Measurements from ENCODE around the gene MRAP. TPM values are rescaled to one million over a fixed set of nuclear protein-coding genes. Genes with fewer than 3 reads are reported as not detected.
"Not testable (repeated sequence)": the region's sequence is repeated elsewhere in the genome, so short reads cannot be mapped to it uniquely, and the experiment has no call there.

MRAP gene
- total RNA-seq, 1 experiment from 2014 or later: not detected

- no peak for DNase-seq (ENCODE audit: low read depth)
Observed at GRCh38 chr21:32300117-32300681, 1.5 kb downstream of the MRAP start.

- no peak for DNase-seq (ENCODE audit: low read depth)
Observed at GRCh38 chr21:32301596-32301995, 2.9 kb downstream of the MRAP start.

GRCh38 chr21:32302560-32302959 lies 3.9 kb downstream of the MRAP start:
- no peak for DNase-seq (ENCODE audit: low read depth)

- DNase-seq (ENCODE audit: low read depth): no peak
Observed at GRCh38 chr21:32303385-32303784, 4.7 kb downstream of the MRAP start.

GRCh38 chr21:32304998-32305397 lies 6.3 kb downstream of the MRAP start:
- no peak for DNase-seq (ENCODE audit: low read depth)

- no peak for DNase-seq (ENCODE audit: low read depth)
Observed at GRCh38 chr21:32306021-32306780, 7.5 kb downstream of the MRAP start.

- no peak for DNase-seq (ENCODE audit: low read depth)
Observed at GRCh38 chr21:32307706-32308105, 9.1 kb downstream of the MRAP start.

GRCh38 chr21:32308696-32309095 lies 10.0 kb downstream of the MRAP start:
- no peak for DNase-seq (ENCODE audit: low read depth)

- no peak for DNase-seq (ENCODE audit: low read depth)
Observed at GRCh38 chr21:32309906-32310460, 11.3 kb downstream of the MRAP start.

GRCh38 chr21:32310976-32311375 lies 12.3 kb downstream of the MRAP start:
- DNase-seq (ENCODE audit: low read depth): not testable (repeated sequence)

- no peak for DNase-seq (ENCODE audit: low read depth)
Observed at GRCh38 chr21:32311621-32312020, 13.0 kb downstream of the MRAP start.

- no peak for DNase-seq (ENCODE audit: low read depth)
Observed at GRCh38 chr21:32312326-32312725, 13.7 kb downstream of the MRAP start.

GRCh38 chr21:32312976-32313375 lies 14.3 kb downstream of the MRAP start:
- DNase-seq (ENCODE audit: low read depth): no peak

- no peak for DNase-seq (ENCODE audit: low read depth)
Observed at GRCh38 chr21:32314806-32315205, 16.2 kb downstream of the MRAP start.

- DNase-seq (ENCODE audit: low read depth): no peak
Observed at GRCh38 chr21:32315511-32316281, 17.0 kb downstream of the MRAP start.

- DNase-seq (ENCODE audit: low read depth): no peak
Observed at GRCh38 chr21:32316361-32317215, 17.9 kb downstream of the MRAP start.

- DNase-seq (ENCODE audit: low read depth): no peak
Observed at GRCh38 chr21:32317726-32318125, 19.1 kb downstream of the MRAP start.

- no peak for DNase-seq (ENCODE audit: low read depth)
Observed at GRCh38 chr21:32319012-32319411, 20.4 kb downstream of the MRAP start.

GRCh38 chr21:32320059-32320458 lies 21.4 kb downstream of the MRAP start:
- DNase-seq (ENCODE audit: low read depth): no peak

- DNase-seq (ENCODE audit: low read depth): no peak
Observed at GRCh38 chr21:32320726-32321125, 22.1 kb downstream of the MRAP start.

- no peak for DNase-seq (ENCODE audit: low read depth)
Observed at GRCh38 chr21:32321480-32321879, 22.8 kb downstream of the MRAP start.

GRCh38 chr21:32322103-32322502 lies 23.4 kb downstream of the MRAP start:
- no peak for DNase-seq (ENCODE audit: low read depth)
